Measurements from ENCODE around the gene LIPM. TPM values are rescaled to one million over a fixed set of nuclear protein-coding genes. Genes with fewer than 3 reads are reported as not detected.

The LIPM gene
- total RNA-seq, 4 donors from 2014 or later = not detected

DNA sequence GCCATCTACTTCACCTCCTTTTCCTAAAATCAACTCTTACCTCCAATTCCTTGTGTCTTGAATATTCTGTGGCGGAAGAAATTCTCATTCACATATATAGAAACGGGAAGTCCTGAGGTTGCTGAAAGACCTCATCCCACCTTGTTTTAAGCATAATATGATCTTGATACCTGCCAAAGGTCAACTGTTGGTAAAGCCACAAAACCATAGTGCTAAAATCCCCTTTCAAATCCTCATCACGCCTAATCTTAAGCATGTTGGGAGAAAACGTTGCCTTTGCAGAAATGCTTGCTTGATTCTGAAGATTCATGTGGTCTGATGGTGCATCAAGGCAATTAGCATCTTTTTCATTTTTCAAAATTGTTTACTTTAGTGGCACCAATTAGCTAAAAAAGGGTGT is 40.6 kb downstream of the LIPM start:
- Histone ChIP-seq H3K36me3 (no peaks in the 10 kb centered on the region), H3K27ac (no peak overlapping the region), H3K27me3 (no peaks in the 10 kb centered on the region), H3K9me3 (no peaks in the 10 kb centered on the region), H3K4me1 (no peaks in the 10 kb centered on the region), H3K4me3 (no peak overlapping the region)
- no peak for ATAC-seq
- WGBS, 2 donors (ENCODE audit: low coverage in 1 of 2) = 90 to 91% methylated on average over 4 of the region's 4 CpGs
- TF ChIP-seq, protein P1, sequence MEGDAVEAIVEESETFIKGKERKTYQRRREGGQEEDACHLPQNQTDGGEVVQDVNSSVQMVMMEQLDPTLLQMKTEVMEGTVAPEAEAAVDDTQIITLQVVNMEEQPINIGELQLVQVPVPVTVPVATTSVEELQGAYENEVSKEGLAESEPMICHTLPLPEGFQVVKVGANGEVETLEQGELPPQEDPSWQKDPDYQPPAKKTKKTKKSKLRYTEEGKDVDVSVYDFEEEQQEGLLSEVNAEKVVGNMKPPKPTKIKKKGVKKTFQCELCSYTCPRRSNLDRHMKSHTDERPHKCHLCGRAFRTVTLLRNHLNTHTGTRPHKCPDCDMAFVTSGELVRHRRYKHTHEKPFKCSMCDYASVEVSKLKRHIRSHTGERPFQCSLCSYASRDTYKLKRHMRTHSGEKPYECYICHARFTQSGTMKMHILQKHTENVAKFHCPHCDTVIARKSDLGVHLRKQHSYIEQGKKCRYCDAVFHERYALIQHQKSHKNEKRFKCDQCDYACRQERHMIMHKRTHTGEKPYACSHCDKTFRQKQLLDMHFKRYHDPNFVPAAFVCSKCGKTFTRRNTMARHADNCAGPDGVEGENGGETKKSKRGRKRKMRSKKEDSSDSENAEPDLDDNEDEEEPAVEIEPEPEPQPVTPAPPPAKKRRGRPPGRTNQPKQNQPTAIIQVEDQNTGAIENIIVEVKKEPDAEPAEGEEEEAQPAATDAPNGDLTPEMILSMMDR (IDR thresholded peaks at IDR 0.05) = no peak
- TF ChIP-seq POLR2A (IDR thresholded peaks at IDR 0.05) (no peak), POLR2AphosphoS5 (IDR thresholded peaks at IDR 0.05) (no peak), EP300 (IDR thresholded peaks at IDR 0.05) (no peak)

DNA sequence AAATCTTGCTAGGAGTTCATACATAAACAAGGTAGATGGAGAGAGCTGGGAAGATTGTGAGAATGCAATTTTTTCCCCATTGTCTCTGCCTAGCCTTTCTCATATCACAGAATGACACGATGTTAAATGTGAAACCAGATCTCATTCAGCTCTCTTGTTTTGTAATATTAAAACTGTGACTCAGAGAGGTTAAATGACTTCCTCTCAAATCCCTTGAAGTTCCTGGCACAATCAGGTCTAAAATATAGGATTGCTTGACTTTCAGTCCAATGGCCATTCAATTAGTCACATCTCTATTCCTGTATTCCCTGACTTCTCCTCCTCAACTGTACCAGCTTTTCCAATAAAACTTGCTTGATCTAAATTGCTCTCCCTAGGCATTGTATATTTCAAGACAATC is 46.0 kb downstream of the LIPM start:
- H3K27me3 ChIP-seq = no peaks in the 10 kb centered on the region

DNA sequence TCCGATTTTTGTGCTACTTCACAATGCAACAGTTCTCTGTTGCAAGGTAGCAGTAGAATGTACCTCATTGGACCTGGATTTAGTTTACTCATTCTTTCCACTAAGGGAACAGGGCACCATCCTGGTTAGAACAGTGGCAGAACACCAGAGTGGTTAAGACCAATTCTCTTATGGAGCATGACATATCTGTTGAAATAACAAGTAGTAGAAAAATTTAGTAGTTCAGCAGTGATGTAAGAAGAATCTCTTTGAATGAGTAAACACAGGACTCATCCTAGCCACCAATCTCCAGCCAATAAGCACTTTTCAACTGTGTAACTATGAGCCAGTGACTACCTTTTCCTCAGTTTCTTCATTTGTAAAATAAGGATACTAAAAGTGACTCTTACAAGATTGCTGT is 46.7 kb downstream of the LIPM start:
- no peaks in the 10 kb centered on the region for H3K9me3 ChIP-seq
- no peaks in the 10 kb centered on the region for H3K36me3 ChIP-seq
- 100% methylated on average over 1 of the region's 1 CpG for WGBS, 2 donors (ENCODE audit: low coverage in 1 of 2)
- ATAC-seq = no peak
- H3K4me3 ChIP-seq = no peak overlapping the region
- no peaks in the 10 kb centered on the region for H3K4me1 ChIP-seq
- H3K27ac ChIP-seq = no peak overlapping the region
- TF ChIP-seq POLR2AphosphoS5 (IDR thresholded peaks at IDR 0.05) (no peak), EP300 (IDR thresholded peaks at IDR 0.05) (no peak), POLR2A (IDR thresholded peaks at IDR 0.05) (no peak)
- TF ChIP-seq, protein P1 (IDR thresholded peaks at IDR 0.05) = no peak
- H3K27me3 ChIP-seq = no peaks in the 10 kb centered on the region

More for the DNA sequence above, 46.0 kb downstream of the LIPM start:
- Histone ChIP-seq H3K4me3 (no peak overlapping the region), H3K4me1 (no peaks in the 10 kb centered on the region), H3K27ac (no peak overlapping the region), H3K9me3 (no peaks in the 10 kb centered on the region), H3K36me3 (no peaks in the 10 kb centered on the region)
- no peak for ATAC-seq
- WGBS, 2 donors (ENCODE audit: low coverage in 1 of 2) = 11 to 33% methylated on average over 1 of the region's 1 CpG
- no peak for TF ChIP-seq POLR2AphosphoS5 (IDR thresholded peaks at IDR 0.05)
- TF ChIP-seq, protein P1 (IDR thresholded peaks at IDR 0.05) = no peak
- no peak for TF ChIP-seq POLR2A (IDR thresholded peaks at IDR 0.05)
- TF ChIP-seq EP300 (IDR thresholded peaks at IDR 0.05) = no peak

DNA sequence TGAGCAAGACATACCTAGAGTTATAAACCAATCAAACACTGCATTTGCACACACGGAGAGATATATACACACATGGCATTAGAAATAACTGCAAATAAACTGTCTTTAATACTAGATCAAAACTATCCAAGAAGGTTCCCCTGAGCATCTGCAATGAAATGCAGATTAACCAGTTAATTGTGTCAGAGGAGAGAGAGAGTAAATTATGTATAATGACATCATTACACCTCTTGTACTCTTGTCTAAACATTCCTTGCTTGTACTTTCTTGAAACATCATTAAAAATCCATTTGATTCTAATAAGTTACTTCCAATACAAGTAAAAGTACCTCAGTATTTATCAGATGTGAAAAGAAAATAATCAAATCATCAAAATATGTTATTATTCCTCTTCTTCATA is 48.2 kb downstream of the LIPM start:
- Histone ChIP-seq H3K36me3 (no peaks in the 10 kb centered on the region), H3K27me3 (no peaks in the 10 kb centered on the region)

DNA sequence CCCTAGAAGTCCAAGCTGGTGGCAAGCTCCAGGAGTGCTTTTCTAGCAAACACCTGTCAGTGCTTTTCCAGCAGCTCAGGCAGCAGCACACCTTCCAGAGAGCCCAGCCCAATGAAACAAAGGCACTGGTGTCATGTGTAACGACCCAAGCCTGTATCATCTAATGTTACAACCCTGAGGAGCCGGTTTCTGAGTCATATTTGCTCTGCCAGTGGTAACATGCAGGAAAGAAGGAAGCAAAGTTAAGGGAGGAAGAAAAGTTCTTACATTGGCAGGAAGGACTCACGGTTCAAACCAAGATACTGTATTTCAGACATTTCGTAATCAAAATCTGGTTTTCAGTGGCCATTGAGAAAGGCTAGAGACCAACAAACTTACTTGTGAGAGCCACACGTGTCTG is 49.2 kb downstream of the LIPM start, which contains the start of gene ANKRD22:
TSS of gene ANKRD22 (minus strand) at position 139 of the 400 bp plus-strand sequence. CDS start 237 bp downstream, outside the sequence.
- no peak for TF ChIP-seq EP300 (IDR thresholded peaks at IDR 0.05)

More for the DNA sequence above, 48.2 kb downstream of the LIPM start:
- TF ChIP-seq, protein P1 (IDR thresholded peaks at IDR 0.05) = no peak
- TF ChIP-seq POLR2A (IDR thresholded peaks at IDR 0.05) = no peak
- no peak for TF ChIP-seq POLR2AphosphoS5 (IDR thresholded peaks at IDR 0.05)
- TF ChIP-seq EP300 (IDR thresholded peaks at IDR 0.05) = no peak
- 67 to 81% methylated on average over 1 of the region's 1 CpG for WGBS, 2 donors (ENCODE audit: low coverage in 1 of 2)
- no peaks in the 10 kb centered on the region for H3K9me3 ChIP-seq
- ATAC-seq = no peak
- H3K4me1 ChIP-seq = no peaks in the 10 kb centered on the region
- H3K4me3 ChIP-seq = no peak overlapping the region
- H3K27ac ChIP-seq = no peak overlapping the region

More for the DNA sequence above, 49.2 kb downstream of the LIPM start, which contains the start of gene ANKRD22:
- Histone ChIP-seq H3K4me3 (no peak within 1 kb of the TSS), H3K27me3 (no peaks in the 10 kb centered on the region), H3K36me3 (no peaks in the 10 kb centered on the region), H3K4me1 (no peaks in the 10 kb centered on the region), H3K9me3 (no peaks in the 10 kb centered on the region), H3K27ac (no peak within 1 kb of the TSS)
- 72 to 87% methylated on average over 4 to 5 of the region's 5 CpGs for WGBS, 2 donors (ENCODE audit: low coverage in 1 of 2)
- ATAC-seq = no peak
